Dedifferentiated amniotic fluid mesenchymal stem cell (primary cell): ENCODE results near the gene CTDSP2.
"Not testable (repeated sequence)": the region's sequence is repeated elsewhere in the genome, so short reads cannot be mapped to it uniquely, and the experiment has no call there.

Experiments used
- DNase-seq: peaks from one replicate; pipeline ENCODE4 v3.0.0-alpha.2; 2016; ENCODE audit errors: extremely low spot score

The CTDSP2 gene

GRCh38 chr12:57782608-57783465 lies 63.7 kb downstream of the CTDSP2 start, which contains the start of gene TSFM:
Gene TSFM (plus strand): TSS chr12:57782787. CDS start chr12:57782802, 15 bp downstream.
- peak; percentile 96 for DNase-seq

DNA sequence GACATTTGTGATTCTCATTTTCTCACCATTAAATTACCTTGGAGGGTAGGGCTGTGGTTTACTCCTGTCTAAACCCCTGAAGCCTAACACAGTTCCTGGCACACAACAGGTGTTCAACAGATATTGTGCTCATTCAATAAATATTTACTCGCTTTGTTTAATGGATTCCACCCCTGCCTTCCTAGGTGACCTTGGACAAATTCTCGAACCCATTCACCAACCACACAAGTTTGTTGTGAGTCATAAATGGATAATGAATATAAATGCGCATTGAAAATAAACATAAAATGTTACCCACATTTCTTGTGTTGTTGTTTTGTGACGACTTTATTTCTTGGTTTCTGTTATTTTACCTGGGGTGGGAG lies 64.3 kb downstream of the CTDSP2 start:
- no peak for DNase-seq

- no peak for DNase-seq
Observed at GRCh38 chr12:57781801-57782200, 64.7 kb downstream of the CTDSP2 start.

DNA sequence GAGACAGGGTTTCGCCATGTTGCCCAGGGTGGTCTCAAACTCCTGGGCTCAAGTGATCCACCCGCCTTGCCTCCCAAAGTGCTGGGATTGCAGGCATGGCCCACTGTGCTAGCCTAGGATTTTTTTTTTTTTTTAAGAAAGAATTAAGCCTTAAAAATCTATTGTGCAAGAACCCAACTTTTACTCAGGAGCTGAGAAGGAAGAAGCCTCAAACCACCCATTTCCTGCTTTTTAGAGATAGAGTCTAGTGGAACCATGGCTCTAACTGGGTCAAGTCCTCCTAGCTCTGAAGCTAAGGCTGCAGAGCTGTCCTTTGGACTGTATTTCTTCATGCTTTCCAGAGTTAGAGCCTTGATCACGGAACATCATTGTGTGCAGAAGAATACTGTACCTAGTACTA lies 65.3 kb downstream of the CTDSP2 start:
- DNase-seq: no peak

DNA sequence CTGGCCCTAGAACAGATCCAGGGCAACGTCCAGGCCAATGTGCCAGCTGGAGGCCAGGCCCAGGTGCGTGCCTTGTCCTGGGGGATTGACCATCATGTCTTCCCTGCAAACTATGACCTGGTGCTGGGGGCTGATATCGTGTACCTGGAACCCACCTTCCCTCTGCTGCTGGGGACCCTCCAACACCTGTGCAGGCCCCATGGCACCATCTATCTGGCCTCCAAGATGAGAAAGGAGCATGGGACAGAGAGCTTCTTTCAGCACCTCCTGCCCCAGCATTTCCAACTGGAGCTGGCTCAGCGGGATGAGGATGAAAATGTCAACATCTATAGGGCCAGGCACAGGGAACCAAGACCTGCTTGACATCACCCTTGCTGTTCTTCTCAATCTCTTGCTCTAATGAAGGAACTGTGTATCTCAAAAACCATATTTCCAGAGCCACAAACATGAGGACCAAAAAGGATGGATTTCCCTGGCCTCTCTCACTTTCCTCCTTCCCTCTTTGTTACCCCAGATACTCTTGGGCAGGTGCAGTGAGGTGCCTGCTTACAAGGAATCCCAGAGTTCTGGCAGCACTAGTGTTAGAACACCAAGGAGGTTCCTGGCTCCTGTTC lies 66.1 kb downstream of the CTDSP2 start:
- DNase-seq: no peak

- no peak for DNase-seq
Observed at GRCh38 chr12:57779736-57780135, 66.8 kb downstream of the CTDSP2 start.

GRCh38 chr12:57777911-57778310 lies 68.6 kb downstream of the CTDSP2 start:
- DNase-seq: no peak

DNA sequence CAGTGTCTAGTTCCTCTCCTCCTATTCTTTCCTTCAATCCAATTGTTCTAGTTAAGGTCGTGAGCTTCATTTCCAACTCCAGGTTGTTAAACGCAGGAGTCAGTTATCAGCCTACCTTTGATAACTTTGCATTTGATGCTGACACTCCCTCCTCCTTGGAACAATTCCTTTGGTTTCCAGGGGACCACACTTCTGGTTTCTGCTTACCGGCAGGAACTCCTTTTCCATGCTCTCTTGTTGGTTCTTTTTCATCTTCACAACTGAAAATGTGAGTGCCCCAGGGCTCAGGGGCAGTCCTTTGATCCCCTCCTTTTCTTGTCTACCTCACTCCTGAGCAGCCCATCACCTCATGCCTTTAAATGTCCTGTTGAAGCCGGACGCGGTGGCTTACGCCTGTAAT lies 69.2 kb downstream of the CTDSP2 start:
- DNase-seq: no peak

DNA sequence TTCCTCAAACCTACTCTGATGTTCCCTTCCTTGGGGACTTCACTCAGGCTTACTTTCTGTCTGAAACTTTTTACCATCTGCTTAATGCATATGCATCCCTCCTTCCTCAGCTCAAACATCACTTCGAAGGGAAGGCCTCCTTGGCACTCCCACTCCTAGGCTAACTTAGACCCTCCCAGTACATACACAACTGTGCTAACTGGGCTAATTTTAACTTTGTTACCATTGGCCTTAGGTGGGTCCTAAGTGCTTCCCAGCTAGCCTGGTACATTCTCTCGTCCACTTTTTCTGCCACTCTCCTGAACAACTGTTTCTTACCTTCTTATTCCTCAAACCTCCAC lies 70.3 kb downstream of the CTDSP2 start:
- DNase-seq: no peak

DNA sequence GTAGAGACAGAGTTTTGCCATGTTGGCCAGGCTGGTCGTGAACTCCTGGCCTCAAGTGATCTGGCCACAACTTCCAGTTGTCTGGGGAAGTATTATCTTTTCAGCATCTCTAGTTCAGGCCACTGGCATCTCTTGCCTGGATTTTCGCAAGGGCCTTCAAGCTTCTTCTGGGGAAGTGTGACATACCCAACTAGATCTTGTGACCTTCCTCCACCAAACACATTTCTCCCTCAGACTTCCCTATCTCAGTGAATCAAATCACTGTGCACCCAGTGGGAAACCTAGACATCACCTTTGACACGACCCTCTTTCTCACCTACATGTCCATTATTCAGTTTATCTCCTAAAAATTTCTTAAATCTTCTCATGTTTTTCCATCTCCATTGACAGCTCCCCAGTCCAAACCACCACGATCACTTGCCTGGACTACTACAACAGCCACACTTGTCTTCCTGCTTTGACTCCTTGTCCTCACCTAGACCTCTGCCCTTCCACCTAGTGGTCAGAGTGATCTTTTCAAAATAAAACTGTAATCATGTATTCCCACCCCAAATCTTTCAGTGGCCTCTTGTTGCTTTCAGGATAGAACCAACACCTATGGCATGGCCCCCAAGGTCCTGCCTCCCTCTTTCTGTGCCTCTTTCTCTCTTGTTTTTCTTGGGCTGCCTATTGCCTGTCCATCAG lies 70.8 kb downstream of the CTDSP2 start:
- DNase-seq: no peak

DNA sequence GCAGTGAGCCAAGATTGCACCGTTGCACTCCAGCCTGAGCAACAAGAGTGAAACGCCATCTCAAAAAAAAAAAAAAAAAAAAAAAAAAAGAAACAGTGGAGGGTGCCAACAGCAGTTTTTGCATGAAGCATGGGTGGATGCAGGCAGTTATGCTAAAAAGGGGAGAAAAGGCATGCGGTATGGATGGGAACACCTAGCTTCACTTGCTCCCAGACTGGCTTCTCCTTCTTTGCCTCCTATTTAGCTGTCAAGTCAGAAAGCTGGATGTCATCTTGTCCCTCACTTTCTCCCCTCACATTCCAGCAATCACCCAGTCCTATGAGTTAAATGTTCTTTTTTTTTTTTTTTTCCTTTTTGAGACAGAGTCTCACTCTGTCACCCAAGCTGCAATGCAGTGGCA lies 71.5 kb downstream of the CTDSP2 start:
- DNase-seq: no peak

DNA sequence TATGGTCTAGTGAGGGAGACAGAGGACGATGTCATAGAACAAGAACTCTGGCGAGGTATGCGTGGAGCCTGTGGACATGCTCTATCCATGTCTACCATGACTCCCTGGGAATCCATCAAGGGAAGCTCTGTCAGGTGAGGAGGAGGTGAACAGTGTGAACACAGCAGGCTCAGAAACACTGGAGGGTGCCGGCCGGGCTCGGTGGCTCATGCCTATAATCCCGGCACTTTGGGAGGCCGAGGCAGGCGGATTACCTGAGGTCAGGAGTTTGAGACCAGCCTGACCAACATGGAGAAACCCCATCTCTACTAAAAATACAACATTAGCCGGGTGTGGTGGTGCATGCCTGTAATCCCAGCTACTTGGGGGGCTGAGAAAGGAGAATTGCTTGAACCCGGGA lies 71.9 kb downstream of the CTDSP2 start:
- DNase-seq: not testable (repeated sequence)

DNA sequence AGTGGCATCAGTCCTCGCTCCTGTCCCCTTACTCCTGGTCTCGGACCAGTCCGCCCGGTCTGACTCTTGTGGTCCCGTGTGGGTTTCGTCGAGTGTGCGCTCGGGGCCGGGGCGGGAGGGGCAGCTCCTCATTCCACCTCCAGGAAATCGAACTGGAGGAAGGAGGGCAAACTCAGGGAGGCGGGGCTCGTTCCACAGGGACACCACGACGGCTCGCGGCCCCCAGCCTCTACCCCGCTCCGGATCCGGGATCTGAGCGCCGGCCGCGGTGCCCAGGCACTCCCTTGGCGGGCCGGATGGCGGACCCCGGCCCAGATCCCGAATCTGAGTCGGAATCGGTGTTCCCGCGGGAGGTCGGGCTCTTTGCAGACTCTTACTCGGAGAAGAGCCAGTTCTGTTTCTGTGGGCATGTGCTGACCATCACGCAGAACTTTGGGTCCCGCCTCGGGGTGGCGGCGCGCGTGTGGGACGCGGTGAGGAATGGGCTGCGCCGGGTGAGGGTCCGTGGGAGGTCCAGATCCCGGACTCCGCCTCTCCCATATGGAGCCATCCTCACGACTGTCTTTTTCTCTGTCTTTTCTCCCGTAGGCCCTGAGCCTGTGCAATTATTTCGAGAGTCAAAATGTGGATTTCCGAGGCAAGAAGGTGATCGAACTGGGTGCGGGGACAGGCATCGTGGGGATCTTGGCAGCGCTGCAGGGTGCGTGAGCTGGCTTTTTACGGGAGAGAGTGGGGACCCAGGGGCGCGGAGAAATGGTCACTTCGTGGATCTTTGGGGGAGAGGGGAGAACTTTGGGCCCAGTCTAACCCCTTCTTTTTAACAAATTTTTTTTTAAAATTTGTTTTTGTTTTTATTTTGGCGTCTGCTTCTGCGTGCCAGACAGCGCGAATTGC lies 73.9 kb downstream of the CTDSP2 start, which contains the start of gene EEF1AKMT3:
Gene EEF1AKMT3 (plus strand): TSS at position 186 of the 894 bp plus-strand sequence. CDS start 111 bp downstream, at position 297.
- peak; percentile 46 for DNase-seq

GRCh38 chr12:57771873-57772428 lies 74.6 kb downstream of the CTDSP2 start, which contains the start of gene METTL1:
Gene METTL1 (minus strand): TSS chr12:57772105. CDS start chr12:57772083, 22 bp downstream.
- peak; percentile 96 for DNase-seq

DNA sequence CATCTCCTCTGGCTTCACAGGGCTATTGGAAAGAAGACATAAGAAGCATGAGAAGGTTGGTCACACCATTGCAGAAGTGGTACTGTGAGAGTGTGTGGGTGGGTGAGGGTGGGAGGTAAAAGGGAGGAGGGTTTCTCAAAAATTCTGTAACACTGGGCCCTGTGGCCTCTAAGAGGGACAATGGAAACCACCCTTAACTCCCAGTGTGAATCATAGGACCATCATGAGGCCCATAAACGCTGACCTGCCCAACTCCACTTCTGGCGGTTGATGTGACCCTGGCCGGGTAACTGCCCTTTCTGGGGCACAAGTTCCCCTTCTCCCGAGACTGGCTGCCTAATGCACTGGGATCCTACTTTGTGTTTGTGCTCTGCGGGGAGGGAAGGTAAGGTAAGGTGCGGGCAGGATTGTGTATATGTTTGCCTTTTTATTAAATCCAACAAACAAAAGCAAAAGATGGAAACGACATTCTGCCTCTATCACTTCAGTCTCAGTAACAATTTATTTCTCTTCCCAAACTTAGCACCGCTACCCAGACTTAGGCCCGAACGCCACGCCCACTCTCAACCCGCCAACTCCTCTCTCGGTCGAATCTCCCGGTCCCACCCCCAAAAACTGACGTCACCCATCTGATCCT lies 75.2 kb downstream of the CTDSP2 start:
- DNase-seq: peak; percentile 89

GRCh38 chr12:57770734-57771133 lies 75.8 kb downstream of the CTDSP2 start:
- DNase-seq: no peak
